Measurements from ENCODE around the gene PTPRM.

DNA sequence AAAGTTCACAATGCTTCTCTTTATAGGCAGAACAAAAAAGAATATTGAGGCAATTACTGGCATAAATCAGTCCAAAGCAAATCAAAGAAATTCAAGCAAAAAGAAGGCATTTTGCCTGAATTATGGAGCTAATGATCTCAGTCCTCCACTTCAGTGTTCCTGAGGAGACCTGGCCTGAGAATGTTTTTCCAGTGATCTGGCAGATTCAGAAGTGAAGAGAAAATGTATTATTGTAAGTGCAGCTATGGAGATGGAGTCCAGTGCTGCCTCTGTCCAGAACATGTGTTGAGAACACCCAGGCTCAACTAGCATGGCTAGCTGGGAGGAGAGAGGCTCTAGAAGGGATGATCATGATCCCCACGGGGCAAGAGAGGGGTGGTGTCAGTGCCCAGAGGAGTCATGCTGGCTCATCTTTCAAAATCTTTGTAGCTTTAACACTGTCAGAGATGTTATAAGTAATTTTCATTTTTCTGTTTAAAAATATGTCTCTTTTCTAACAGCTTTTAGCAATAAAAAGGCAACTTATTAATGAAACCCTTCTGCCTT, 675.1 kb downstream of the PTPRM start:
- TF ChIP-seq EZH2 (IDR thresholded peaks at IDR 0.05; ENCODE audit: insufficient read depth, poor library complexity, severe bottlenecking) (no peak), EZH2phosphoT487 (IDR thresholded peaks at IDR 0.05; ENCODE audit: insufficient read depth, low read depth) (no peak)
